A673 (cell line): Measurements from ENCODE around the gene ACAP2. TPM values are rescaled to one million over a fixed set of nuclear protein-coding genes. Genes with fewer than 3 reads are reported as not detected.

ENCODE experiments used
- BruUV-seq: library from RNA; stranded (reverse); fragments of 400-500 nt; replicated peaks from 2 replicates; lab custom pipeline; 2021; lab: Mats Ljungman, UMichigan
- CTCF ChIA-PET: fragments of 300-600 bp; sonication (Branson Sonifier 250); formaldehyde crosslinking; loops from one replicate; lab custom pipeline; 2022; ENCODE audit warnings: antibody characterized with exemption; lab: Charles Lee
- POLR2A ChIA-PET: fragments of 300-600 bp; sonication (Branson Sonifier 250); formaldehyde crosslinking; loops from one replicate; lab custom pipeline; 2022; ENCODE audit warnings: antibody characterized with exemption; ENCODE audit not compliant: low non-redundant PET; lab: Charles Lee
- DNase-seq: peaks from one replicate; pipeline ENCODE4 v3.0.0-alpha.2; 2015; ENCODE audit warnings: low spot score
- H3K27ac ChIP-seq: fragments of 200-600 bp; sonication (generic); 2 replicates; pipeline ENCODE4 v1.5.1; 2016; ENCODE audit warnings: mixed run types, low read depth, mild to moderate bottlenecking, mixed read lengths, antibody characterized with exemption, low read length; ENCODE audit not compliant: poor library complexity, severe bottlenecking
- H3K27me3 ChIP-seq: fragments of 200-600 bp; sonication (generic); replicated peaks from 2 replicates; pipeline ENCODE4 v1.6.1; 2017; ENCODE audit warnings: mixed run types, low read depth, mild to moderate bottlenecking, mixed read lengths, antibody characterized with exemption, low read length; ENCODE audit not compliant: insufficient read depth, poor library complexity
- H3K36me3 ChIP-seq: fragments of 200-600 bp; sonication (generic); 2 replicates; pipeline ENCODE4 v1.6.1; 2016; ENCODE audit warnings: mixed run types, mild to moderate bottlenecking, mixed read lengths, antibody characterized with exemption, low read length; ENCODE audit not compliant: insufficient read depth, poor library complexity, severe bottlenecking
- H3K4me1 ChIP-seq: fragments of 200-600 bp; sonication (generic); 2 replicates; pipeline ENCODE4 v1.6.1; 2017; ENCODE audit warnings: mixed run types, mild to moderate bottlenecking, mixed read lengths, antibody characterized with exemption, low read length; ENCODE audit not compliant: insufficient read depth, poor library complexity, severe bottlenecking
- H3K4me3 ChIP-seq: fragments of 200-600 bp; sonication (generic); 2 replicates; pipeline ENCODE4 v1.5.1; 2016; ENCODE audit warnings: low read depth, mixed run types, mild to moderate bottlenecking, mixed read lengths, low read length; ENCODE audit not compliant: poor library complexity, severe bottlenecking
- H3K9me3 ChIP-seq: fragments of 200-600 bp; sonication (generic); 2 replicates; pipeline ENCODE4 v1.6.1; 2016; ENCODE audit warnings: mixed run types, low read depth, mild to moderate bottlenecking, mixed read lengths, antibody characterized with exemption, low read length; ENCODE audit not compliant: poor library complexity, severe bottlenecking
- EZH2 ChIP-seq: fragments of 200-600 bp; sonication (generic); IDR thresholded peaks from 2 replicates; pipeline ENCODE4 v1.6.1; 2017; ENCODE audit warnings: borderline replicate concordance, low read depth, mild to moderate bottlenecking, mixed read lengths, antibody characterized with exemption, low read length; ENCODE audit not compliant: poor library complexity, severe bottlenecking
- intact Hi-C: fragments of 100-400 bp; cut with micrococcal nuclease; formaldehyde crosslinking; loops from one replicate; pipeline ENCODE4 v1.10.0; 2022; ENCODE audit not compliant: unreplicated experiment
- total RNA-seq: library from RNA; stranded (reverse); gene quantifications from 2 replicates; pipeline ENCODE4 v1.2.3, GENCODE V29; 2021
- TF ChIP-seq, protein P1 (sequence below): fragments of 300-800, 200-600 bp; sonication (generic); conservative IDR thresholded peaks from 2 replicates; pipeline ENCODE4 v1.5.1; 2017; ENCODE audit warnings: low read depth, mild to moderate bottlenecking, antibody characterized with exemption, low read length, moderate library complexity, mixed read lengths

Gene ACAP2
- total RNA-seq, 1 experiment from 2014 or later, result 47.4 TPM

GRCh38 chr3:195348426-195349115, 94.2 kb downstream of the ACAP2 start:
- H3K9me3 ChIP-seq, result no peaks in the 10 kb centered on the region
- ChIA-PET CTCF (no interaction called here), POLR2A (no interaction called here)
- intact Hi-C loops, result no loop called here
- no peak overlapping the region for H3K27ac ChIP-seq
- no peak overlapping the region for H3K4me3 ChIP-seq
- TF ChIP-seq, protein P1, sequence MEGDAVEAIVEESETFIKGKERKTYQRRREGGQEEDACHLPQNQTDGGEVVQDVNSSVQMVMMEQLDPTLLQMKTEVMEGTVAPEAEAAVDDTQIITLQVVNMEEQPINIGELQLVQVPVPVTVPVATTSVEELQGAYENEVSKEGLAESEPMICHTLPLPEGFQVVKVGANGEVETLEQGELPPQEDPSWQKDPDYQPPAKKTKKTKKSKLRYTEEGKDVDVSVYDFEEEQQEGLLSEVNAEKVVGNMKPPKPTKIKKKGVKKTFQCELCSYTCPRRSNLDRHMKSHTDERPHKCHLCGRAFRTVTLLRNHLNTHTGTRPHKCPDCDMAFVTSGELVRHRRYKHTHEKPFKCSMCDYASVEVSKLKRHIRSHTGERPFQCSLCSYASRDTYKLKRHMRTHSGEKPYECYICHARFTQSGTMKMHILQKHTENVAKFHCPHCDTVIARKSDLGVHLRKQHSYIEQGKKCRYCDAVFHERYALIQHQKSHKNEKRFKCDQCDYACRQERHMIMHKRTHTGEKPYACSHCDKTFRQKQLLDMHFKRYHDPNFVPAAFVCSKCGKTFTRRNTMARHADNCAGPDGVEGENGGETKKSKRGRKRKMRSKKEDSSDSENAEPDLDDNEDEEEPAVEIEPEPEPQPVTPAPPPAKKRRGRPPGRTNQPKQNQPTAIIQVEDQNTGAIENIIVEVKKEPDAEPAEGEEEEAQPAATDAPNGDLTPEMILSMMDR, result no peak
- TF ChIP-seq EZH2, result no peak
- no peaks in the 10 kb centered on the region for H3K27me3 ChIP-seq
- DNase-seq, result no peak
- BruUV-seq, result no TSS peak
- H3K36me3 ChIP-seq, result no peaks in the 10 kb centered on the region
- peaks cover 6% of the 10 kb centered on the region for H3K4me1 ChIP-seq

DNA sequence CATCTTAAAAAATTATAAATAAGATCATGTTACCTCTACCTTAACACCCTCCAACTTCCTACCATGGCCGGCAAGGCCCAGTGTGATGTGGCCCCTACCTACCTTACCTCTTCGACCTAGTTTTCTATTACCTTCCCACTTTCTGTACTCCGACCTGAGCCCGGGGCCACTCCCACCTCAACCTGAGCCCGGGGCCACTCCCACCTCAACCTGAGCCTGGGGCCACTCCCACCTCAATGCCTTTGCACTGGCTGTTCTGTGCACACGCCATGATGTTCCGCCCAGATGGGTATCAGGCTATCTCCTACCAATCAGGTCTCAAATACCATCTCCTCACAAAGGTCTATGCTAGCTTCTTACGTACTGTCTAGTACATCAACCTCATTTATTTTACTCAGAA, 105.1 kb downstream of the ACAP2 start:
- no TSS peak for BruUV-seq
- CTCF ChIA-PET, result no interaction called here

DNA sequence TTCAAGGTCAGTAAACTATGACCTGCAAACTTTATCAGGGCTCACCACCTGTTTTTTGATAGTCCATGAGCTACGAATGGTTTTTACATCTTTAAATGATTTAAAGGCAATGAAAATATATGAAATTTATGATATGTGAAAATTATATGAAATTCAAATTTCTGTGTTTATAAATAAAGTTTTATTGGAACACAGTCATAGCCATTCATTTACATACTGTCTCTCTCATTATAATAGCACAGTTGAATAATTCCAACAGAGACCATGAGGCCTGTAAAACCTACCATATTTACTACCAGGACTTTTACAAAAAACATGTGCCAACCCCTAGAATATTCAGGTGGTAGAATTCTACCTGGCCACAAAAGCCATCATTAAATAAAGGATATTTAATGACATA, 107.9 kb downstream of the ACAP2 start:
- DNase-seq, result no peak
- no TSS peak for BruUV-seq
- intact Hi-C loops, result no loop called here
- CTCF ChIA-PET, result no interaction called here
- no peaks in the 10 kb centered on the region for H3K9me3 ChIP-seq
- no peak overlapping the region for H3K27ac ChIP-seq
- no peak overlapping the region for H3K4me3 ChIP-seq
- POLR2A ChIA-PET, result no interaction called here
- H3K36me3 ChIP-seq, result peaks cover 18% of the 10 kb centered on the region
- TF ChIP-seq, protein P1, result no peak
- TF ChIP-seq EZH2, result no peak
- H3K4me1 ChIP-seq, result no peaks in the 10 kb centered on the region
- H3K27me3 ChIP-seq, result no peaks in the 10 kb centered on the region

More for the DNA sequence above, 105.1 kb downstream of the ACAP2 start:
- Histone ChIP-seq H3K9me3 (no peaks in the 10 kb centered on the region), H3K4me1 (no peaks in the 10 kb centered on the region), H3K36me3 (peaks cover 12% of the 10 kb centered on the region), H3K27ac (no peak overlapping the region), H3K27me3 (no peaks in the 10 kb centered on the region), H3K4me3 (no peak overlapping the region)
- POLR2A ChIA-PET, result interaction anchor here (0.6 kb wide), 1 partner anchor 25 kb away, joined by 3 read pairs; no protein-coding TSS in a partner anchor
- no peak for DNase-seq
- TF ChIP-seq, protein P1, result no peak
- no peak for TF ChIP-seq EZH2
- intact Hi-C loops, result no loop called here
